Activated CD8-positive, alpha-beta memory T cell treated with anti-CD3 and anti-CD28 coated beads, Interleukin-2, amount 50 U/mL, for 1 hour (primary cell): ENCODE measurements around the gene RGS19.
A peak's percentile ranks its signal among the peaks of the same experiment; 100 is the strongest.

Experiments
- DNase-seq: peaks from one replicate; pipeline ENCODE4 v3.0.0-alpha.2; 2020; ENCODE audit errors: extremely low read depth

RGS19 gene

DNA sequence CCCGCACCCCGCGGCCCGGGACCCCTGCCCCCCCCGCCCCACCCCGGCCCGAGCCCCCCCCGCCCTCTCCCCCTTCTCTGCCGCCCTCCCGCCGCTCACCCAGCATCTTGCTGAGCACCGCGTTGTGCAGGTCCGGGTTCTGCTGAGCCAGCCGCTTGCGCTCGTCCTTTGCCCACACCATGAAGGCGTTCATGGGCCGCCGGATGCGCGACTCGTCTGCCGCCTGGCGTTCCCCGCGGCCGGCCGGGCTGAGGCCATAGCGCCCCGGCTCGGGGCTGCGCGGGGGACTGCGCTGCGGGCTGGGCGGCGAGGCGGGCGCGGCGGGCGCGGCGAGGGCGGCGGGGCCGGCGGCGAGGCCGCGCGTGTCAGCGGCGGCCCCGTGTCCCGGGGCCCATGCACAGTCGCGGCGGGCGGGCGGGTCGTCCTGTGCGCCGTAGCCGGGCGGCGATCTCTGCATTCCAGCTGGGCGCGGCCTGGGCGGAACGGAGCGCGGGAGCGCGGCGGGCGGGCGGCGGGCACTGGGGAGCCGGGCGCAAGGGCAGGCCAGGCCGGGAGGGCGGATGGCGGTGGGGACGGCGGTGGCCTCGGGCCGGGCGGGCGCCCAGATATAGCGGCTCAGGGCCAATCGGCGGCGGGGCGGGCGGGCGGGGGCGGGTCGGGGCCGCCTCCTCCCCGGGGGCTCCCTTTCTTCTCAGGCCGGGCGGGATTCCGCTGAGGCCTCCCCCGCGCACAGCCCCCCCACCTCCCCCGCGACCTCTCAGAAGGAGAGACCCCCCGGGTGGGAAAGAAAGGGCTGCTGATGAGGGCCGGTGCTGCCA is 30.0 kb downstream of the RGS19 start, which contains the start of gene SOX18:
TSS of gene SOX18 (minus strand) at position 580 of the 818 bp plus-strand sequence. CDS start at position 457, 123 bp downstream.
- no peak for DNase-seq

DNA sequence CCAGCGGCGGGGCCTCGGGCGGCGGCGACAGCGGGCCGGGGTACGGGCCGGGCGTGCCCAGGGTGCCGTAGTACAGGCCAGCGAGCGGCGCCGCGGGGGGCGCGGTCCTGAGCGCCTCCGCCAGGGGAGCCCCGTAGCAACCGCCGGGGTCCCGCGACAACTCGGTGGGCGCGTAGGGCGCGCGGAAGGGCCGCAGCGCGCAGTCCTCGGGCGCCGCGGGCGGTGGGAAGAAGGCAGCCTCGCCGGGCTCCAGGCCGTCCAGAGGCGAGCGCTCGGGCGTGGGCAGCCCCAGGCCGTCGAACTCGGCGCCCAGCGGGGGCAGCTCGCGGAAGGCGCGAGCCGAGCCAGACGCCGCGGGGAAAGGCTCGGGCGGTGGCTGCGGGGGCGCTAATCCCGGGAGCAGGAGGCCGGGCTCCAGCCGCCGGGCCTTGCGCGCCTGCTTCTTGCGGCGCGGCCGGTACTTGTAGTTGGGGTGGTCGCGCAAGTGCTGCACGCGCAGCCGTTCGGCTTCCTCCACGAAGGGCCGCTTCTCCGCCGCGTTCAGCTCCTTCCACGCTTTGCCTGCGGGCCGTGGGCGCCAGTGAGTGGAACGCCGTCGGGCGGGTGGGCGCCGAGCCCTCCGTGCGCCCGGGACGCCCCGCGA is 30.8 kb downstream of the RGS19 start:
- no peak for DNase-seq

DNA sequence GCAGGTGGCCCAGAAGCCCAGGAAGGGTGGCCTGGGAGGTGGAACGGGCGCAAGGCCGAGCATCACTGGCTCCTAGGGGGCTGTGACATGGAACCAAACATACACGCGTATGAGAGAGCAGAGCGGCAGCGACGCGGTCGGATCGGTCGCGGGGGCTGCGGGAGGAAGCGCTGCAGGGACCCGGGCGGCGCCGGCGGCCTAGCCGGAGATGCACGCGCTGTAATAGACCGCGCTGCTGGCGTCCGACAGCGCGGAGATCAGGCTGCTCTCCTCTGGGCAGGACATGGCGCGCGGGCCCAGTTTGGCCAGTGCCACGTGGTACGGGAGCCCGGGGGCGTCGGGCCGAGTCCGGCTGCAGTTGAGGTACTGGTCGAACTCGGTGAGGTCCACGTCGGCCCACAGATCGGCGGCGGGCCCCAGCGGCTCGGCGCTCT is 31.3 kb downstream of the RGS19 start:
- DNase-seq = no peak

DNA sequence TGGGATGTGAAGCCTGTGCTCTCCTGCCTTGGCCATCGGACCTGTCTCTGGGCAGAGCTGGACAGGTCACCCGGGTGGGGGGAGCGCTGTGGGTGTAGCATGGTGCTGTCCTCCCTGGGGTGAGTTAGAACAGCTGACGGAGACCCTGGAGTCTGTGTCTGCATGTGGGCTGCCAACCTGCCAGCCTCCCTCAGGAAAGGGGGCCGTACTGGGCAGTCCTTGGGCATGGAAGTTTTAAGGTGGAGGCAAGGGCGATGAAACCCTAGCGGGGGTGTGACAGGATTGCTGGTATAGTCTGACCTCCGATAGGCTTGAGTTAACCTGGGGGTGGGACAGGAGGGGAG is 32.3 kb downstream of the RGS19 start:
- no peak for DNase-seq

DNA sequence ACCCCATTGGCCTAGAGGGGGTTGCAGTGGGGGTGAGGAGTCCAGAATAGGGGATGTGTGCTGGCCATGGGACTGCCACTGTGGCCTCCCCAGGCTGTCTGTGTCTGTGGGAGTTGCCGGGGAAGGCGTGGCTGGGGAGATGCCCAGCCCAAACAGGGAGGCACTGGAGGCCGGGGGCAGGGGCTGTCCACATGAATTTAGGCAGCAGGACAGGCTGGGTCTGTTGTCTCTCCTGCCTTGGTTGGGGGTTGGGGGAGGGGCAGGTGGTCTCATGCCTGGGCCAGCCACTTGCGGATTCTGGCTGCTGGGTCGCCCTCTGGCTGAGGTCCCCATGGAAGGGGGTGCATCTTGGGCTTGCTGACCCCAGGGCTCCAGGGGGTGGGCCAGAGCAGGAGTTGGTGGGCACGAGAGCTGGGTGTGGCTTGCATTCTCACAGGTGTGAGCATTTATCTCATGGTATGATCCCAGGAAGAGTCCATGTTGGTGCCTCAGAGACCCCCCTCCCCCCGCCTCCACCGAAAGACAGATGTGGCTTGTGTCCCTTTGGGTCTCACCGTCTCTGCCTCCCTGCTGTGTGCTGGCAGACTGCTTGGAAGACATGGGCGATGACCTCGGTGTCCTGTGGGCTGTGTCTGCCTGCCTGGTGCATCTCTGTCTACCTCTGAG is 33.8 kb downstream of the RGS19 start:
- DNase-seq = no peak

DNA sequence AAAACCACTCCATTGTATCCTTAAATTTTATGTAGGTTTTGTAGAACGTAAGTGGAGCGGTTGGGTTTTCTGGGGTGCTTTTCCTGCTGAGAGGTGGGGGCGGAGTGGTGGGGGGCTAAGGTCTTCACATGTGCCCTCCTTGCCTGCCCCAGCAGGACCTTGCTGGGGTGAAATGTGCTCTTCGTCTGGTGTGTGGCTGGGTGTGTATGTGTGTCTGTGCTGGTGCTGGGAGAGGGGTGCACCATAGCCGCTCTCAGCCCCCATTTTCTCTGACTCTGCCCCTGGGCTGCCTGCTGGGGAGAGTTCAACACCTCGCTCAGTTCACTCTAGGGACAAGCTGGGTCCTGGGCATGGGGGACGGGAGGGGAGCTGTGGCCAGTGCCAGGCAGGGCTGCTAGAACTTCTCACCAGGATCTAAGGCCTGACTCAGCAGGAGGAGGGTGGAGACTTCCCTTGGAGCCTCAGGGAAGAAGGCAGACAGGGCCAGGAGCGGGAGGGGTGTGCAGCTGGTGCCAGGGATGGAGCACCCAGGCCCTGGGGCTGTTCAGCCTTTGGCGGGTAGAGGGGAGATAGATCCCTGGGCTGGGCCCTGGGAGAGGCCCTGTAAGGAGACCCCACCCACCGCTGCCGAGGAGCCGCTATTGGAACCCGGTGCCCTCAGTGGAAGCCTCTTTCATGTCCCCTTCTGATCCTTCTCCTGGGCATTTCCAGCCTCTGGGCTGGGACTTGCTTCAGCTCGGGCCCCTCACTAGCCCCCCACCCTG is 34.7 kb downstream of the RGS19 start:
- DNase-seq = no peak

DNA sequence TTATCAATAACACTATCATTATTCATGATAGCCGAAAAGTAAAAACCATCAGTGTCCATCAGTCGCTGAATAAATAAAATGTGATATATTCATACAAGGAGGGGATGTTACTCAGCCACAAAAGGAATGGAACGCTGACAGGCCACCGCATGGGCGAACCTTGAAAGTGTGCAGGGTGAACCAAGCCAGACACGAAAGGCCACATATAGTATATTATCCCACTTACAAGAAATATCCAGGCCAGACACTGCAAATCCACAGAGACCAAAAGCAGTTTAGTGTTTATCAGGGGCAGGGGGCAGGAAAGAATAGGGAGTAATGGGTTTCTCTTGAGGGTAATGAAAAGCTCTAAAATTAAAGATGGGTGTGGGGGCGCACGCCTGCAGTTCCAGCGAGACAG is 35.5 kb downstream of the RGS19 start:
- no peak for DNase-seq

DNA sequence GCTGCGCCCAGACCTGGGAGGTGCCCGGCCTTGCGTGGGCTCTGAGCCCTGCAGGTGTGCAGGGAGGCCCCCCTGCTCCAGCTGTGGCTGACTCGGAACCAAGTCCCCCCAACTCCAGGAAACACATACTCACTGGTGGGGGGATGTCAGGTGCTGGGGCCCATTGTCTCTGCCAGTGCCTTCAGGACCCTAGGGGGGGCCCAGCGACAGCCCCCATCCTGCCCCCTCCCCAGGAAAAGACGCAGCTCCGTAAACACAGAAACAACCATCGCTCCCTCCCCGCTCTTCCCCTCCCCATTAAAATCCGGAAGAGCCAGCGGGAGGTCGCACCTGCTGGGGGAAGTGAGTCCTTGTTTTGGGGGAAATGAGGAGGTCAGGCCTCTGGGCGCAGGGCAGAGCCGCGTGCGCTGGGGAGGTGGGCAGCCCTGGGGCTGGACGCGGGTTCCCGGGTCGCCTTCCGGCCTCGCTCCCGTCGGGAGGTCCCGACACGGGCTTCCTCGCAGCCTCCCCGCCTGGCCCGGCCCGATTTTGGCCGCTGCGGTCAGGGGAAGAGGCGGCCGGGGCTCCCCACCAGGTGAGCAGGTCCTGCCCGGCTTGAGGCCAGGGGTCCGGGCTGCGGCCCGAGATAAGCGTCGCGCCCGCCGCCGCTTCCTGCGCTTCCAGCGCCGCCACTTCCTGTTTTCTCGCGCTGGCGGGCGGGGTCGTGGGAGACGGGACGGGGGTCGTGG is 37.1 kb downstream of the RGS19 start:
- no peak for DNase-seq

DNA sequence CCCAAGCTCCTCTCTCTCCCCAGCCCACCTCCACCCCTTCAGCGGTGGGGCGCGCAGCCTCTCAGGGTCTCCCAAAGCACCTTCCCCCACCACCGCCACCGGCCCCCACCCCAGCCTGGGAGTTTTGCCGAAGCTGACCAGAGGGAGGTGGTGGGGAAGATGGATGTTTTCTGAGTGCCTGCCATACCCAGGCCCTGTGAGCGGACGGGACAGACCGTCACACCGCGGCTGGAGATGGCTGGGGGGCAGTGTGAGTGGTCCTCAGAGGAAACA is 37.6 kb downstream of the RGS19 start:
- no peak for DNase-seq

DNA sequence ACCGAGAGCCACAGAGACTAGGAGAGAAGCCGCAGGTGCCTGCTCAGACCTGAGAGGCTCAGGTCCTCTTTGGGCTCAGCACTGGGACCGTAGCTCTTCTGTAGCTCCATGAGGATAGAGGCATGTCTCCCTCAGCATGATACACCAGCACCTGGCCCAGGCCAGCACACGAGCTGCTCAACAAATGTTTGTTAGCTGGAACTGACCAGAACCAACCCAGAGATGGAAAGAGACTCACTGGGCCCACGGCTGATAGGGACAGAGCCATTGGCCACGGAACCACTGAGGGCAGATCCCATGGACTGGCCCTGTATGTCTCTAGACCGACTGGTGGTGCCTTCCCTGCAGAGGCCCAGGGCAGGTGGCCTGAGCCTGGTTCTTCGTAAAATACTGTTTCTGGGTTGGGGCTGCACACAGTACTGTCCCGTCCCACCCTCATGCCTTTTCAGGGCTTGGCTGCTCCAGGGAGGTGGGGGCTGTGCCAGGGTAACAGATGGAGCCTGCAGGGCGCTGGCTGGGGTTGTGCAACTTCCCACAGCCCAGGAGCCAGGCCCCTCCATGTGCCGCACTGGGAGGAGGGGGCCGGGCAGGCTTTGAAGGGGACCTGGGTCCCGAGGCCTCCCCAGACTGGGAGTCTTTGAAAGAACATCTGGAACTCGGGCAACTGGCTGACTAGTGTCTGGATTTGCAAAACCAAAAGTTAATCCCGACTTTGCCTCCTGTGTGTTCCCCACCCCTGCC is 38.1 kb downstream of the RGS19 start:
- no peak for DNase-seq

DNA sequence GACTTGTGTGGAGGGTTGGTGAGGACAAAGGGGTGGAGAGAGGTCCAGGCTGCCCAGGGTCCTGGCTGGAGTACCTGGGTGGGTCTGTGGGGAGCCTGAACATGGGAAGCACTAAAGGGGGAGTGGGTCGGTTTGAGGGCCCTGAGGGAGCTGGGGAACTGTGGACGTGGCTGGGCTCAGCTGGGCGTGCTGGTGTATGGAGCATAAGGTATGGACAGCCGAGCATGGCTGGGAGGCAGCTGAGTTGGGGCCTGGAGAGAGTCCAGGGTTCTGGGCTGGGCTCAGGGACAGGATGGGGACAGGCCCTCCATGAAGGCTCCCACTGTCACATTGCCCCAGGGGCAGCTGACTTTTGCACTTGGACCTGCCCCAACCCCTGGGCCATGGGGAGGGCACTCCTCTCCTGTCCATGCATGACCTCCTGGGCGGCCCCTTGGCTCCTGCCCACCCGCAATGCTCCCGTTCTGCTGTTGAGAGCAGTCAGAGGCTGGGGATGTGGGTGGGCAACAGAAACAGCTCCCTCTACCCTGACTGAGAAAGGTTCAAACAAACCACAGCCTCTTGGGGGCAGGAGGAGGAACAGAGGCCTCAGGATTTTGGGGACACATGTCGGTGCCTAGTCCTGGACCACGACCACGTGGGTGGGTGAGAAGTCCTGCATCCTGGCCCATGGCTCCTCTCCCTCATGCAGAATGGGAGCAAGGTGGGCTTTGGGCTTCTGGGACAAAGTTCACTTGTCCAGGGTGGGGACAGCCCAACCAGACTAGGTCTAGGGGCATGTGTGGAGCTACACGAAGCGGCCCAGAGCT is 38.9 kb downstream of the RGS19 start:
- DNase-seq = no peak

DNA sequence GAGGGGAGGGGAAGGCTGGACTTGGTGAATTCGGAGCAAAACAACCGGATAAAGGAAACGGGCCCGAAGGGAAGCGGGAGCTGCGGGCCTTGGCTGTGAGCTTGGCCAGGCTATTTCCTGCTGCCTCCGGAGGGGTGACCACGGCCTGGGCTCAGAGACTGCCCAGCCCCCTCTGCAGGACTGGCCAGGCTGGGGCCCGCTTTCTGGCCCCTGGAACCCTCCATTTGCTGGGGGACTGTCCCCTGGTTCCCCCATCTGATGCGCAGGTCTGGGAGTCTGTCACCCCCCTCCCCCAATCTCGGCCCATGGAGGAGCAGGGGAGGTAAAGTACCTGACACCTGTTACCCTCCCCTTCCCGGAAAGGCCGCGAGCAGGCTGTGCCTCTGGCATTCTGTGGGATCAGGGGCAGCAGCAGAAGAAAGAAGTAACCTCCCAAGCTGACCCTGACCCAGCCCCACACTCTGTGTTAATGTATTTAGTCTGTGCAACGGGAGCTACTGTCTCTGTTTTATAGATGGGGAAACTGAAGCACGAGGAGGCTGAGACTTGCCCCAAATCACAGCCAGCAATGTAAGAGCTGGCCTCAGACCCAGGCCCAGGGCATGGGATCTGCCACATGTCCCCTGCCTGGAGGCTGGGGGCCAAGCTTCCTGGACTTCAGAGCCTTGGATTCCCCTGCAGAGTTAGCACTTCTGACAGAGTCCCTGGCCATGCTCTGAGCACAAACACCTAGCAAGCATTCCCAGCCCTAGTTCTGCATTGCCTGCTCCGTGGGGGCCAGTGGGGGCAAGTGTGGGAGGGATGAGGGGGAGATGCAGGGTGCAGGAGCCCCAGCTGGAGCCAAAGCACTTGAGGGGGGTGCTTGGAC is 39.8 kb downstream of the RGS19 start:
- DNase-seq = no peak

DNA sequence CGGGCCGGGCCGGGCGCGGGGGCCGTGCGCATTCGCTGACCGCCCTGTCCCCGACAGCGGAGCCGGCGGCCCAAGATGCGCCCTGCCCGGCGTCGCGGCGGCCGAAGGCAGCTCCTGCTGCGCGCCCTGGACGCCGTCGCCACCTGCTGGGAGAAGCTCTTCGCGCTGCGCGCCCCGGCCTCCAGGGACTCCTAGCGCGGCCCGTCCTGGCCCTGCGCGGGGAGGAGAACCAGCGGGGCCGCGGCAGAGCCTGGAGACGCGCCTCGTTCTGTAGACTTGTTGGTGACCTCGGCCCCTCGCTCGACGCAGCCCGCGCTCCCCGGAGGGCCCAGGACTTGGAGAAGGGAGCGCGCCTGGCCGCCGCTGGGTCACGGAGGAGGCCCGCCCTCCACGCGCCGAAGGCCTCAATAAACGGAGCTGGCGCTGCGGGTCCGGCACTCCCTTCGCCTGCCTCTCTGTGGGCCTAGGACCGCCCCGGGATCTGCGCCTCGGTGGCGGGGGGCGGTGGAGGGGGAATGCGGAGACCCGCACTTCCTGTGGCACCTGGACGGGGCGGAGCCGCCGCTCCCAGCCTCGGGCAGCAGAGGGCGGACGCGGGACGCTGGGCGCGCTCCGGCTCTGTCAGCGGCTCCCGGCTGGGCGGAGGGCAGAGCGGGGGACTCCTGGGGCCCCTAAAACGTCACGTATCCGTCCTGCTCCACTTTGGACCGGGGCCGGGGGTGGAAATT is 40.6 kb downstream of the RGS19 start:
- peak; percentile 40 for DNase-seq

DNA sequence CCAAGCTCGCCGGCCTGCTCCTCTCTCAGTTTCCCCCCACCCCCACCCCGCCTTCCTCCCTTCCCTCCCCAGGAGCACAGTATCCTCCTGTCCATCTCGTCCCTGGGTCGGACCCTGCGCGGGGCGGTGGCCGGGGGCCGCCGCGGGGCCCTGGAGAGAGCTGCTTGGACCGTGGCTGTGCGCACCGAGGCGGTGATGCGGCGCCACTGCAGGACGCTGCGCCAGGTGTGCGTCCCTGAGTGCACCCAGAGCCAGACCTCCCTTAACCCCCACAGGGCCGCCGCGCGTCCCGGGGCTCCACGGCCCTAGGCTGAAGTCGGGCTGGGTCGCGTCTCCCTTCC is 41.1 kb downstream of the RGS19 start:
- DNase-seq = no peak

DNA sequence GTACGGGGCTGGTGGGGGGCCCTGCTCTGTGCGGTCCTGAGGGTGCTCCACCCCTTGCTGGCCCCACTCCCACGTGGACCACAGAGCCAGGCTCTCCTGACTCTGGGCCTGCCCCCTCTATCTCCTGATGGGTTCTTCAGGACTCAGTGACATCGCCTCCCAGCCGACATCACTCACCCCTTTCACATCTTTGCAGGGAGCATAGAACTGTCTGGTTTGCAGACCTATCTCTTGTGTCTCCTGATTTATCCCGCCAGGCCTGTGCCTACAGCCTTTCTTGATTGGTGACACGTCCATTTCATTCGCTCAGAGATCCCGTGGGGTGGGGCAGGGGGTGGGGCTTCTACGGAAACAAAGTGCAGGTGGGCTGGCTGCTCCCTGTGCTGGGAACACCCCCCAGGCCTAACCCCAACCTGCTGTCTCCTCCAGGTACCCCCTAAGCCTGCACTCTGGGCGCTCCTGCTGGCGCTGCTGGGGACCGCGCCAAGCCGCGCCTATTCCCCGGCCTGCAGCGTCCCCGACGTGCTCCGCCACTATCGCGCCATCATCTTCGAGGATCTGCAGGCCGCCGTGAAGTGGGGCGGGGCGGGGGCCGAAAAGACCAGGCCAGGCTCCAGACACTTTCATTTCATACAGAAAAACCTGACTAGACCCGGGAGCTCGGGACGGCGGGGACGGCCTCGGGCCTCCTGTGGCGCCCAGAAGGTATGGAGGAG is 41.7 kb downstream of the RGS19 start:
- no peak for DNase-seq

DNA sequence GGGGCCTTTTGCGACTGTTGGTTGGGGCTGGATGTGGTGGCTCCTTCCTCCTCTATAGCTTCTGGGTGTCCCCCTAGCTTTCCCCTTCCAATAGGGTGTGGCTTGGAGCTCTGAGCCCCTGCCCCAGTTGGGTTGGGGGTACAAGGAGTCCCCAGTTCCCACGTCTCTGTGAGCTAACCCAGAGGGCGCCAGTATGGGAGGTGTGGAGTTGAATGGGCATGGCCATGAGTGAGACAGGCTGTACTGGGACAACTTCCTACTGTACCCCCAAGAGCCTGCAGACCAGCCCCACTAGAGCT is 42.2 kb downstream of the RGS19 start:
- DNase-seq = no peak

DNA sequence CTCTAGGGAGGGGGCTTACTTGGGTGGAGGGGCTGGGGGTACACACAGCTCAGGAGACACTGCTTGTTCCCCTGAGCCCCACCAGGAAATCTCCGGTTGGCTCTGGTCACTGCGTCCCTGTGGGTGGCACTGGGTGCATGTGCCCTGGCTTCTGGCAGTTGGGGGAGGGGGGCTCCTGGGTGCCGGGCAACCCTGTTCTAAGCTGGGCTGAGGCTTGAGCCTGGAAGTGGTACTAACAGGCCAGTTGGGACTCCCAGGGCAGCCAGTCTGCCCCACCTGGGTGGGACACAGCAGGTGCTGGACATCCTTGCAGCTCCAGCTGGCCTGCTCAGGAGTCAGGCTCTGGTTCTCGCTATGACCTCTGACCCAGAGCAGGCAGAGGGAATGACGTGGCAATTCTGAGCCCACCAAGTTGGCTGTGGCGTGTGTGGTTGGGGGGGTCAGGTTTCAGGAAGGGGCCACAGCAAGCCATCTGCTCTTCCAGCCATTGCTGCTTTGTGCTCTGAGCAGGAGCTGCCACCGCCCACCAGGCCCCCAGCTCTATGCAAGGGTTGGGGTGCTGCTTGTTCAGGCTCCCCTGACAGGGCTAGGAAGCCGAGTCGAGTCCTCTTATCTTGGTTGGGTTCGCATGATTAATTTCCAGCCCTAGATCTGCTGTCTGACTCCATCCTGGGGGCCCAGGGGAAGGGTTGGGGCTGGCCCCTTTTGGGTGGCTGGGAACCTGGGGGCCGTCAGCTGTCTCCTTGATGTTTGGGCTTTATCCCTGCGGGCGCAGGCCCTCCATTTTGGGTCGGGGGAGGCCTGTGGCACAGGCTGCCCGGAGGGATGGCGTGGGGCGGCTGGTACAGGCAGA is 42.7 kb downstream of the RGS19 start:
- no peak for DNase-seq
